Retinal pigment epithelial cell (primary cell): ENCODE measurements around the gene KIF26B.
A peak's percentile ranks its signal among the peaks of the same experiment; 100 is the strongest.

Experiments used
- DNase-seq: peaks from one replicate; pipeline ENCODE4 v3.0.0-alpha.2; 2010; ENCODE audit warnings: low read depth
- H3K4me3 ChIP-seq: 2 replicates; pipeline ENCODE4 v1.5.1; 2011; ENCODE audit warnings: mild to moderate bottlenecking, low read length, control low read depth, moderate library complexity
- TF ChIP-seq, protein P1 (sequence below): conservative IDR thresholded peaks from 2 replicates; pipeline ENCODE4 v1.5.1; 2011; ENCODE audit warnings: low read depth, low read length, control low read depth, inconsistent platforms

Gene KIF26B

DNA sequence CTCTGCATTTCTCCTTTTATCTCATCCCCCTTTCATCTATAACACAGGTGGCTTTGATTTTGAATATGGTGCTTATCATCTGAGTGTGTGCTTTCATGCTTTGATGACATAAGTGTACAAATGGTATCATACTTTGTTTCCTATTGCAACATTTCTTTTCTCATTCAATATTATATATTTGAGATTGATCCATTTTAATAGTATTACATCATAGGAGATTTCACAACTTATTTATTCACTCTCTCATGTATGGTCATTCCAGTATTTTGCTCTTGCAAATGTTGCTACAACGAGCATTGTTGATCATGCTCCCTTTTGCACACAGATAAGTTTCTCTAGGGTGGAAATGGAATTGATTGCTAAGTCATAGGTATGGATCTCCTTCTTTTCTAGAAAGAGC, 302.8 kb downstream of the KIF26B start:
- TF ChIP-seq, protein P1, sequence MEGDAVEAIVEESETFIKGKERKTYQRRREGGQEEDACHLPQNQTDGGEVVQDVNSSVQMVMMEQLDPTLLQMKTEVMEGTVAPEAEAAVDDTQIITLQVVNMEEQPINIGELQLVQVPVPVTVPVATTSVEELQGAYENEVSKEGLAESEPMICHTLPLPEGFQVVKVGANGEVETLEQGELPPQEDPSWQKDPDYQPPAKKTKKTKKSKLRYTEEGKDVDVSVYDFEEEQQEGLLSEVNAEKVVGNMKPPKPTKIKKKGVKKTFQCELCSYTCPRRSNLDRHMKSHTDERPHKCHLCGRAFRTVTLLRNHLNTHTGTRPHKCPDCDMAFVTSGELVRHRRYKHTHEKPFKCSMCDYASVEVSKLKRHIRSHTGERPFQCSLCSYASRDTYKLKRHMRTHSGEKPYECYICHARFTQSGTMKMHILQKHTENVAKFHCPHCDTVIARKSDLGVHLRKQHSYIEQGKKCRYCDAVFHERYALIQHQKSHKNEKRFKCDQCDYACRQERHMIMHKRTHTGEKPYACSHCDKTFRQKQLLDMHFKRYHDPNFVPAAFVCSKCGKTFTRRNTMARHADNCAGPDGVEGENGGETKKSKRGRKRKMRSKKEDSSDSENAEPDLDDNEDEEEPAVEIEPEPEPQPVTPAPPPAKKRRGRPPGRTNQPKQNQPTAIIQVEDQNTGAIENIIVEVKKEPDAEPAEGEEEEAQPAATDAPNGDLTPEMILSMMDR, result no peak
- H3K4me3 ChIP-seq, result no peak overlapping the region
- DNase-seq, result no peak

DNA sequence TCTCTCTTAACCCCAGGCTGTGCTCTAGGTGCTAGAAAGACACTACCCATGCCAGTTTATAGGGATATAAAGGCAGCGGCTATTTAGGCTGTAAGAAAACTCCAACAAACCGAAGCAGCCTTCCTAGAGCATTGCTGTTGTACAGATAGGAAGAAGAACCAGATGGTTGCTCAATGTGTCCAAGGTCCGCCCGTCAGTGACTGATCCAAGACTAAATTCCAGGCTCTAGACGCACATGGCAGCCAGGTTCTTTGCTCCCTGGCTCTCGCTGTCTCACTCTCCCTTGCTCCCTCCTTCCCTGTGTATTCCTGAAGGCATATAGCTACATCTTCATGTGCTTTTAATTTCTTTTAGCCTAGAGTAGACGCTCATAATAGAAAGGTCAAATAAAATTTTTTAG, 303.4 kb downstream of the KIF26B start:
- H3K4me3 ChIP-seq, result no peak overlapping the region
- no peak for DNase-seq
- TF ChIP-seq, protein P1, result no peak

DNA sequence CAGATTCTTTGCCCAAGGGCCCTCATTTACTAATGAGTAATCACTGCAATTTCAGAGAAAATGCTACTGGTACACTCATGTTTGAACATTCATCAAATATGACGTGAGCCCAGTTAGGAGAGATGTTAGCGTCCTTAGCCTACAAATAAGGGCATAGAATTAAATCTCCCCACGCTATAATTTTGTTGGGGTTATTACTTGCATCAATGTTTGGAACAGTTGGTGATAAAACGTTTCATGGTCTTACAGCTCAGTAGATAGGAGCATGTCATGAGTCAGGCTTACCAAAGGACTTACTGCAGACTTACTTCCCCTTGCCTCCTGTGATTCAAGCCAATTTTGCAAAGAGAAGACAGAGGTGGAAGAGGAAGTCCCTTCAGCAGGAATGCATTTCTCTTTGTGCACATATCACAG, 304.0 kb downstream of the KIF26B start:
- DNase-seq, result peak; percentile 36
- H3K4me3 ChIP-seq, result no peak overlapping the region
- TF ChIP-seq, protein P1, result no peak

GRCh38 chr1:245459621-245460020, 304.8 kb downstream of the KIF26B start:
- TF ChIP-seq, protein P1, result no peak
- H3K4me3 ChIP-seq, result no peak overlapping the region
- no peak for DNase-seq

- TF ChIP-seq, protein P1, result no peak
- DNase-seq, result no peak
- H3K4me3 ChIP-seq, result no peak overlapping the region
Measured at GRCh38 chr1:245461681-245462080, 306.9 kb downstream of the KIF26B start.

GRCh38 chr1:245462161-245462560, 307.4 kb downstream of the KIF26B start:
- no peak overlapping the region for H3K4me3 ChIP-seq
- TF ChIP-seq, protein P1, result no peak
- no peak for DNase-seq

DNA sequence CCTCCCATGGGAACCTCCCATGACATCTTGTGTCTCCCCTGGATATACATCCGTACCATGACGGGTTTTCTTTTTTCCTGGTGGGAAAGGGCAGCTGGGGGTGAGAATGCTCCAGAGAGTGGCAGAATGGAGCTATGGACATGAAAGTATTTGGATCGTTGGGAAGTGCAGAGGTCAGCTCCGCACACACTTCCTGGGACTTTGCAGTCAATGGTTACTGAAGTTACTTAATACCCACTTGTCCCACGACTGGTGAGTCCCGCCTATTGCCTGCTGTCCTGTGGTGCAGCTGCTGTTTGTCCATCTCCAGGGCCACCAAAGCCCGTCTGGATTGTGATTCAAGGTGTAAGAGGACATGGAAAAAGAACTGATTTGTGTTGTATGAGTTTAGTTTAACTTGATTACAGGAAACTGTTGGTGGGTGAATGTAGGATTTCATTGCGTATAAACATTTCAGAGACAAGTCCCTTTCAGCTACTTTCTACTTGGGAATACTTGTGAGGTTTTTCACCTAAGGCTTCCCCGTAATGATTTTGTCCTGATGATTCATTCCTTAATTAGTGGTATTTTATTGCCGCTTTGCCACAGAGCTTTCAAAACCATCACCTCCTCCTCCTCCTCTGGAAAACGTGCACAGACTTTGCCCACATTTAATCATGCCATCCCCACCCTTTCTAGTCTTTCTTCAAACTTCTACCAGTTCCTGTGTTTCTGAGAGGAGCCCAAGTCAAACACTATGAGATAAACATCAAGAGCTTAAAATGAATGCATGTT, 308.8 kb downstream of the KIF26B start:
- no peak for DNase-seq
- TF ChIP-seq, protein P1, result no peak
- no peak overlapping the region for H3K4me3 ChIP-seq
